22Rv1 (cell line): ENCODE results near the gene AGBL2.

Source experiments
- ZFX ChIP-seq: fragments of 450-650 bp; IDR thresholded peaks from 2 replicates; pipeline ENCODE4 v1.6.1; 2017; ENCODE audit warnings: antibody characterized with exemption, borderline replicate concordance
- TF ChIP-seq, protein P1 (sequence below): fragments of 450-650 bp; IDR thresholded peaks from 2 replicates; pipeline ENCODE4 v1.5.1; 2017; ENCODE audit warnings: mild to moderate bottlenecking

DNA sequence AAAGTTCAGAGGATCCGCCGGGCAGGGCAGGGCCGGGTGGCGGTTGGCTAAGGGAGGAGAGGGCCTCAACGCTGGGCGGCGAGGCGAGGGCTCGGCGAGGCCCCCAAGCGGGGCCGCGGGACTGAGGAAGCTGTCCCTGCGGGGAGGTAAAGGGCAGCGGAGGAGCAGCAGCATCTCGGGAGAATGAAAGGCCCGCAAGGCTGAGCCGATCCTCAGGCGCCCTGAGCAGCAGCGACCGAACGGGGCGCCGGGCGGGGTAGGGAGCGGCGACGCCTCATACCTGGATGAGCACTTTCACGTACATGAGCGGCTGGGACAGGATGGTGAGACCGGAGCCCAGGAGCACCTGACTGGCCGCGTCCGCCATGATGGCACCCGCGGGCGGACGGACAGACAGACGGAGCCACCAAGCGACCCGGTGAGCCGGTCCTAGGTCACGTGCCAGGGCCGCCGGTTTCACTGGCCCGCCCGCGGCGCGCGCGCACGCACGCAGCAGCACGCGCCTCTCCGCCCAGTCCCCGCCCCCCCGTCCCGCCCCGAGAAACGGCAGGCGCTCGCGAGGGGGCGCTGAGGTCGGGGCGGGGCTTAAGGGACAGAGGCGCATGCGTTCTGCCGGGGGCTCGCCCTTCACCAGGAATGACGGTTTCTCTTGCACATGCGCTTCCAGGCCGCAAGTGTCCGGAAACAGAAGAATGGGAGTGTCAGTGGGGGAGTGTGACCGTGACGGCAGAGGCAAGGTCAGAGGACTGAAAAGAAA lies 72.9 kb downstream of the AGBL2 start, which contains the start of gene MTCH2:
- TF ChIP-seq, protein P1, sequence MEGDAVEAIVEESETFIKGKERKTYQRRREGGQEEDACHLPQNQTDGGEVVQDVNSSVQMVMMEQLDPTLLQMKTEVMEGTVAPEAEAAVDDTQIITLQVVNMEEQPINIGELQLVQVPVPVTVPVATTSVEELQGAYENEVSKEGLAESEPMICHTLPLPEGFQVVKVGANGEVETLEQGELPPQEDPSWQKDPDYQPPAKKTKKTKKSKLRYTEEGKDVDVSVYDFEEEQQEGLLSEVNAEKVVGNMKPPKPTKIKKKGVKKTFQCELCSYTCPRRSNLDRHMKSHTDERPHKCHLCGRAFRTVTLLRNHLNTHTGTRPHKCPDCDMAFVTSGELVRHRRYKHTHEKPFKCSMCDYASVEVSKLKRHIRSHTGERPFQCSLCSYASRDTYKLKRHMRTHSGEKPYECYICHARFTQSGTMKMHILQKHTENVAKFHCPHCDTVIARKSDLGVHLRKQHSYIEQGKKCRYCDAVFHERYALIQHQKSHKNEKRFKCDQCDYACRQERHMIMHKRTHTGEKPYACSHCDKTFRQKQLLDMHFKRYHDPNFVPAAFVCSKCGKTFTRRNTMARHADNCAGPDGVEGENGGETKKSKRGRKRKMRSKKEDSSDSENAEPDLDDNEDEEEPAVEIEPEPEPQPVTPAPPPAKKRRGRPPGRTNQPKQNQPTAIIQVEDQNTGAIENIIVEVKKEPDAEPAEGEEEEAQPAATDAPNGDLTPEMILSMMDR, result peak; percentile 56
- no peak for TF ChIP-seq ZFX
